Calu3 (cell line): ENCODE measurements around the gene BDH2. TPM values are rescaled to one million over a fixed set of nuclear protein-coding genes. Genes with fewer than 3 reads are reported as not detected.

Experiments
- Bru-seq: library from RNA; stranded (reverse); fragments of 400-500 nt; gene quantifications from one replicate; lab custom pipeline; 2021; lab: Mats Ljungman, UMichigan
- BruChase-seq, 2 experiments: library from RNA; stranded (reverse); fragments of 400-500 nt; gene quantifications; one replicate each; lab custom pipeline; 2021; lab: Mats Ljungman, UMichigan
- BruUV-seq: library from RNA; stranded (reverse); fragments of 400-500 nt; replicated peaks from 2 replicates; lab custom pipeline; 2021; lab: Mats Ljungman, UMichigan
- CTCF ChIA-PET: fragments of 300-600 bp; sonication (Branson Sonifier 250); formaldehyde crosslinking; loops from one replicate; lab custom pipeline; 2022; ENCODE audit warnings: antibody characterized with exemption; lab: Charles Lee
- DNase-seq: peaks from one replicate; pipeline ENCODE4 v3.0.0; 2022
- H3K27ac Mint-ChIP-seq: one replicate; pipeline ENCODE4 v1.8.0; 2022; ENCODE audit warnings: mixed read lengths; ENCODE audit not compliant: unreplicated experiment
- H3K27me3 Mint-ChIP-seq: one replicate; pipeline ENCODE4 v1.8.0; 2022; ENCODE audit warnings: mixed read lengths; ENCODE audit not compliant: unreplicated experiment
- H3K36me3 Mint-ChIP-seq: one replicate; pipeline ENCODE4 v1.8.0; 2022; ENCODE audit warnings: mild to moderate bottlenecking, moderate library complexity, mixed read lengths; ENCODE audit not compliant: insufficient read depth, unreplicated experiment
- H3K4me1 Mint-ChIP-seq: one replicate; pipeline ENCODE4 v1.8.0; 2022; ENCODE audit warnings: mild to moderate bottlenecking, low read depth, mixed read lengths; ENCODE audit not compliant: unreplicated experiment
- H3K4me3 Mint-ChIP-seq: one replicate; pipeline ENCODE4 v1.8.0; 2022; ENCODE audit warnings: mild to moderate bottlenecking, low read depth, moderate library complexity, mixed read lengths; ENCODE audit not compliant: unreplicated experiment
- H3K9me3 Mint-ChIP-seq: one replicate; pipeline ENCODE4 v1.8.0; 2022; ENCODE audit warnings: low read depth, mixed read lengths; ENCODE audit not compliant: unreplicated experiment
- intact Hi-C: fragments of 100-400 bp; cut with micrococcal nuclease; formaldehyde crosslinking; loops from one replicate; pipeline ENCODE4 v1.10.0; 2022; ENCODE audit not compliant: unreplicated experiment
- long read RNA-seq: library from polyadenylated mRNA; stranded (forward); transcript quantifications from one replicate; pipeline ENCODE4 v2.0.0, GENCODE V29; 2022
- total RNA-seq: library from RNA; stranded (reverse); gene quantifications from 2 replicates; pipeline ENCODE4 v1.2.3, GENCODE V29; 2022
- TF ChIP-seq, protein P1 (sequence below): fragments of 200-600 bp; IDR thresholded peaks from one replicate; pipeline ENCODE4 v1.8.0; 2022; ENCODE audit warnings: antibody characterized with exemption; ENCODE audit not compliant: unreplicated experiment

The BDH2 gene
- 8.1 and 15.2 TPM in 2 replicates for total RNA-seq
- Bru-seq, nascent RNA, result percentile 47 among the genes with signal in this experiment
- percentile 42 among the genes with signal in this experiment for BruChase-seq, experiment 1, labeled RNA remaining after a 6-hour chase
- percentile 41 among the genes with signal in this experiment for BruChase-seq, experiment 2, labeled RNA remaining after a 2-hour chase
- long read RNA-seq, transcript BDH2-201 (10 exons, 1,126 nt), result major isoform, 12 of 16 reads
- long read RNA-seq, partial matches to known transcripts, result 1 of 16 reads
- long read RNA-seq, other reads (novel, unspliced or antisense), result 3 of 16 reads

DNA sequence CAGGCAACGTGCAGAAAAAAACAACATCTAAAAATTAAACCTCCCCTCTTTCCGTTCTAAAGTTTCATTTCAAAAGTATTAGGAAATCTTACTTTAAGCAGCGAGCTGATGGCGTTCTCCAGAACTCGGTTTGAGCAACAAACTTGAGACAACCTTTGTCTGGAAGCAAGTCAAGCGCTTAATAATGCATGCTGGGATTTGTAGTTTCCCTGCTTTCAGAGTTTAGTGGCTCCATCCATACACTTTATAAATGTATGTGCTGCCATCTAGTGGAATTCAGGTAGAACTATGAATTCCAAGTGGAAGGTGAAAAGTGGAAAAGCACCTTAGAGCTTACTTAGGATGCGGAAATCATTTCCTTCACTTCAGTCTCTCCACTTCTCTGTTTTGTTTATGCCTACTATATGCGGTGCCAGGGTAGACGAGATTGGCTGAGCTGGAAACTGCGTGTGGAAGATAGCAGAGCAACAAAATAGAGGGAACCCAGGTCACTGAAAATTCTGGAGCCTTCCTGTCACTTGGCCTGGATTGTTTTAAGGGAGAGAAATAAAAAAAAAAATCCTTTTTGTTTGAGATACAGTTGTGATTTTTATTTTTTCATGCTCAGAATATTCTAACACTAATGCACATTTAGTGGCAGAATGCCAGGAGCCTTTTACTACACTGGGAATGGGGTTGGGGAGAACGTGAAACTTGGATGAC is at the start of gene BDH2:
Gene BDH2 (minus strand): TSS at position 144 of the 702 bp plus-strand sequence. CDS start 3,580 bp downstream, outside the sequence.
- Mint-ChIP-seq H3K4me1 (peaks cover 14% of the 10 kb centered on the region), H3K27ac (no peak within 1 kb of the TSS), H3K4me3 (peak within 1 kb of the TSS; percentile 39), H3K9me3 (no peaks in the 10 kb centered on the region), H3K27me3 (no peaks in the 10 kb centered on the region), H3K36me3 (no peaks in the 10 kb centered on the region)
- peak; percentile 11 for DNase-seq
- intact Hi-C loops, result loop anchor here (5.0 to 10.0 kb wide), 3 partner anchors 275 to 668 kb away; partner anchors contain the start of gene UBE2D3
- no TSS peak for BruUV-seq
- CTCF ChIA-PET, result interaction anchor here (0.9 to 1.4 kb wide), 3 partner anchors 53 to 479 kb away, joined by 3 to 4 read pairs (median 3); partner anchors contain the start of gene UBE2D3
- TF ChIP-seq, protein P1, sequence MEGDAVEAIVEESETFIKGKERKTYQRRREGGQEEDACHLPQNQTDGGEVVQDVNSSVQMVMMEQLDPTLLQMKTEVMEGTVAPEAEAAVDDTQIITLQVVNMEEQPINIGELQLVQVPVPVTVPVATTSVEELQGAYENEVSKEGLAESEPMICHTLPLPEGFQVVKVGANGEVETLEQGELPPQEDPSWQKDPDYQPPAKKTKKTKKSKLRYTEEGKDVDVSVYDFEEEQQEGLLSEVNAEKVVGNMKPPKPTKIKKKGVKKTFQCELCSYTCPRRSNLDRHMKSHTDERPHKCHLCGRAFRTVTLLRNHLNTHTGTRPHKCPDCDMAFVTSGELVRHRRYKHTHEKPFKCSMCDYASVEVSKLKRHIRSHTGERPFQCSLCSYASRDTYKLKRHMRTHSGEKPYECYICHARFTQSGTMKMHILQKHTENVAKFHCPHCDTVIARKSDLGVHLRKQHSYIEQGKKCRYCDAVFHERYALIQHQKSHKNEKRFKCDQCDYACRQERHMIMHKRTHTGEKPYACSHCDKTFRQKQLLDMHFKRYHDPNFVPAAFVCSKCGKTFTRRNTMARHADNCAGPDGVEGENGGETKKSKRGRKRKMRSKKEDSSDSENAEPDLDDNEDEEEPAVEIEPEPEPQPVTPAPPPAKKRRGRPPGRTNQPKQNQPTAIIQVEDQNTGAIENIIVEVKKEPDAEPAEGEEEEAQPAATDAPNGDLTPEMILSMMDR, result peak; percentile 21

GRCh38 chr4:103144926-103145325 is 45.3 kb upstream of the BDH2 start:
- Mint-ChIP-seq H3K27me3 (no peaks in the 10 kb centered on the region), H3K4me1 (no peaks in the 10 kb centered on the region), H3K4me3 (no peak overlapping the region), H3K36me3 (peaks cover 10% of the 10 kb centered on the region), H3K9me3 (no peaks in the 10 kb centered on the region), H3K27ac (no peak overlapping the region)
- TSS peak; percentile 83 for BruUV-seq
- intact Hi-C loops, result no loop called here
- CTCF ChIA-PET, result no interaction called here
- TF ChIP-seq, protein P1, result no peak
- DNase-seq, result no peak

DNA sequence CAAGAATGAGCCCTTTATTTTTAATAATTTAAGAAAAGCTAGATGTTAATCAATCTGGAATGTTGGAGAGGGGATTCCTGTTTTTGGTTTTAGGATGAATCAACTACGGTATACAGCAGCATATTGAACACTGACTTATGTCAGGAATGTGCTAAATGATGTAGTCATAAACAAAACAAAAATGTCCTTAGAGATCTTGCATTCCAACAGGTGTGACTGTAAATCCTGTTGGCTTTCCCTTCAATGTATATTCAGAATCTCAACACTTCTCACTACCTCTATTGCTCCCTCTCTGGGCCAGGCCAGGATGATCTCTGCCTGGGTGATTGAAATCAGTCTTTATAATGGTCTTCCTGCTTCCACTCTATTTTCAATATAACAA is 37.8 kb upstream of the BDH2 start:
- no peak for DNase-seq
- H3K36me3 Mint-ChIP-seq, result no peaks in the 10 kb centered on the region

DNA sequence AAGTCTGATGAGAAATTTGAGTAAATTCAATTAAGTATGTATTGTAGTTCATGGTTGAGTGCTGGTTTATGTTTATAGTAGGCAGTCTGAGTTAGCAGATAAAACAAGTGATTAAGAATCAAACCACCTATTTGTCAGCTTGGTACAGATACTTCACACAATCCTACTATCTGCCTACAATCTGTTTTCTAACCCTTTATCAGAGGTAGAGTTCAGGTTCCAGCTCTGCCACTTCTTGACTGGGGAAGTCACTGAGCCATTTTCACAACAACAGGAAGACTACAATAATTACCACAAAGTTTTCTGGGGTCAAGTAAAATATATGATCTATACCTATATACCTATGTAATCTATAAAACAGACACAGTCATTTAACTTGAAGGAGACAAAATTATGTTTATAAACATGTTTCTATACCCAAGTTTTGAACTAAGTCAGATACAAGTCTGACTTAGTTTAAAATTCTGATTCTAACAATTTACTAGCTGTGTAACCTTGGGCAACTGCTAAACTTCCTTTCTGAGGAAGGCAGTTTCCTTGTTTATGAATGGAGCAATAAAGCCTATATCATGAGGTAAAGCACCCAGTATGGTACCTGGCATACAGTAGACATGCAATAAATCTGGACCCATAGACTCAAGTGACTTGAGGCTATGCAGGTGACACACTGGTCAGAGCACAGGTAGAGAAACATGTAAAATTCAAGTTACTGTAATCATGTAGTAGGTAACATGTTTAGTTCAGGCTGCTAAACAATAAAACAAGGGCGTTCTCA is 37.2 kb upstream of the BDH2 start:
- no peaks in the 10 kb centered on the region for H3K36me3 Mint-ChIP-seq
- TF ChIP-seq, protein P1, result no peak
- DNase-seq, result no peak
- H3K9me3 Mint-ChIP-seq, result no peaks in the 10 kb centered on the region
- H3K27me3 Mint-ChIP-seq, result no peaks in the 10 kb centered on the region
- no peak overlapping the region for H3K27ac Mint-ChIP-seq
- CTCF ChIA-PET, result no interaction called here
- H3K4me3 Mint-ChIP-seq, result no peak overlapping the region
- BruUV-seq, result no TSS peak
- H3K4me1 Mint-ChIP-seq, result peaks cover 7% of the 10 kb centered on the region
- intact Hi-C loops, result no loop called here

More for the DNA sequence above, 37.8 kb upstream of the BDH2 start:
- no TSS peak for BruUV-seq
- H3K27me3 Mint-ChIP-seq, result no peaks in the 10 kb centered on the region
- TF ChIP-seq, protein P1, result no peak
- no peak overlapping the region for H3K4me3 Mint-ChIP-seq
- intact Hi-C loops, result no loop called here
- CTCF ChIA-PET, result no interaction called here
- H3K9me3 Mint-ChIP-seq, result no peaks in the 10 kb centered on the region
- peaks cover 7% of the 10 kb centered on the region for H3K4me1 Mint-ChIP-seq
- H3K27ac Mint-ChIP-seq, result peak overlapping the region; percentile 18
